Stimulated activated CD8-positive, alpha-beta memory T cell treated with anti-CD3 and anti-CD28 coated beads, Interleukin-4, amount 100 ng/mL, for 4 hours (primary cell): ENCODE data around the gene TTLL11.

Experiments
- DNase-seq, 2 donors: peaks; one replicate each; pipeline ENCODE4 v3.0.0-alpha.2; 2020; ENCODE audit warnings: low read depth in 2 of 2, low spot score in 1 of 2

TTLL11 gene

DNA sequence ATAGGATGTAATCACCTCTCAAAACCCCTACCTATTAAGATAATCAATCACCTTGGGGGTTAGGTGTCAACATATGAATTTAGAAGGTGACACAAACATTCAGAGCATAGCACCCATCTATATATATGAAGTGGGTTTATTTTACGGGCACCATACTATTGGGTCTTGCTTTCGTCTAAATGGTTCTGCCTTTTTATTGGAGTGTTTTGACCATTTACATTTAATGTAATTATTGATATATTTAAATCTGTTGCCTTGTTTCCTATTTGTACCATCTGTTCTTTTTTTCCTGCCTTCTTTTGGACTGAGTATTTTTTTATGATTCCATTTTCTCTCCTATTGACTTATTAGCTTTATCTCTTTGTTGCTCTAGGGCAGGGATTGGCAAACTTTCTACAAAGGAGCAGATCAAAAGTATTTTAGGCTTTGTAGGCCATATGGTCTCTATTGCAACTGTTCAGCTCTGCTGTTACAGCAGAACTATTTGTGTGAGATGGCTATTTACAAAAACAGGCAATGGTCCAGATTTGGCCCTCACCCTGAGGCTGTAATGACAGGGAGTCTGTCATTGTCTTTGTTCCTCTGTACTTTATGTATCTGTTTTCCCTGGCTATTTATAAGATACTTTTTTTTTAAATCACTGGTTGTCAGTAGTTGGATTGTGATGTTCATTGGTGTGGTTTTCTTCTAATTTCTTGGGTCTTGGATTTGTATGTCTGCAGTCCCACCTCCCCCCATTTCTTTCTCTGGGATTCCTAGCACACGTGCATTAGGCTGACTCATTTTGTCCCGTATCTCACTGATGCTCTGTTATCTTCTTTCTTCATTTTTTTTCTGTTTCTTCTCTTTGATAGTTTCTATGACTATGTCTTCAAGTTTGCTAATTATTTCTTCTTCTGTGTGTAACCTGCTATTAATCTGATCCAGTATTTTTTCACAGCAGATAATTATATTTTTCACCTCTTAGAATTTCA lies 314.6 kb downstream of the TTLL11 start:
- no peak for DNase-seq

DNA sequence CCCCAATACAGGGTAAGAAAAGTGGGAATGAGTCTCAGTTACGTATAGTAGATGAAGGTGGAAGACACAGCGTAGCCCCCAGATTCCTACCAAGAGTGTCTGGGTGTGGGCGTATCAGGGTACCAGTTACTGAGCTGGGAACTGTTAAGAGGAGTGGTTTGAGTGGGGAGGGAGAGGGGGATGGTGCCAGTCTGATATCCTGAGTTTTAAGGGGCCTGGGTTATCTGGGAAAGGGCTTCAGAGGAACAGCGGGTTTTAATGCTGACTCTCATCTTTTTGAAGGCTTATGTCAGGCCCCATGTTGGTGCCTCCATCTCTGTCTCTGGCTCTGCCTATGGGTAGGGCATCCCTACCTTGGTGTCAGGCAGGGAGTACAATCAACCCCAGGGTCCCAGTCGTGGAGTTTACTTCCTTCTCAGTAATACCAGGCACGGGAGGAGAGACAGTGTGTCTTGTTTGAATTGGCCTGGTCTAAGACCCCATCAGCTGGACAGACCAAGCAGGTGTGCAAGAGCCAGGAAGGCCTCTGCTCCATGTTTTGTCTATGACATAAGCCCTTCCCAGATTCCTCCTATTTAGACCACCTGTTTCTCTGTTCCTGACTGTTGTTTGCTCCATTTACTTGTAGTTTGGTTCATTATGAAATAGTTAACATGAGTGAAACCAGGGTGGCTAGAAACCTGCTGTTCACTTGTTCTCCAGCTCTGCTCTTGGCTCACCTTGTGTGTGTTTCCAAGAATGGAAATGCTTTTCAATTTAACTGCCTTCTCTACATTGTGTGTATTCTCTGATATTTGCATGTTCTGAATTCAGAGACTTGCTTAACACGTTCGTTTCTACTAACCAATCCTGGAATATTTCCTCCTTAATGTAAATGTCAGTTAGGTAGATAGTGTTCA lies 316.1 kb downstream of the TTLL11 start:
- DNase-seq, result no peak

DNA sequence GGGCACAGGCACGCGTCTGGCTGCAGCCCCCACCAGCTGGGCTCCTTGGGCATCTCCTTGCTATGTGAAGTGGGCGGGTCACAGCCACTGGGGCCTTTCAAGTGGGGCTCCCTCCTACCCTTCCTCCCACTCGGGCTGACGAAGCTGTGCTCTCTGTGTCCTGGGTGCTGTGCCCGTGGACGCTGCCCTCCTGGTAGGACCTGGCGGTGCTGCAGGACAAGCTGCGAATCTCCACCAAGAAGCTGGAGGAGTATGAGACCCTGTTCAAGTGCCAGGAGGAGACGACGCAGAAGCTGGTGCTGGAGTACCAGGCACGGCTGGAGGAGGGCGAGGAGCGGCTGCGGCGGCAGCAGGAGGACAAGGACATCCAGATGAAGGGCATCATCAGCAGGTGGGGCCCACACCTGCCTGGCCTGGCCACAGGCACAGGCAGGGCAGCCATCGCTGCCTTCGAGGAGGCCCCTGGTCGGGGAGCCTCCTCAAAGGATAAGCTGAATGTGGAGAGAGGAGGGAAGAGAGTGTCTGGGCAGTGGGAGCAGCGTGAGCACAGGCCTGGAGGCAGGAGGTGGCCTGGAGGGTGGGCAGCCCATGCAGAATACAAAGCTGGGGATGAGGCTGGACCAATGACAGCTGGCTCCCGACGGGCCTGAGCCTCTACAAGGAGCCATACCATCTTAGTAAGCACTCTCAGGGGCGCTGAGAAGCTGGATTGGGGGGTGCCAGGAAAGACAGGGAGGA lies 316.9 kb downstream of the TTLL11 start:
- DNase-seq, result no peak

DNA sequence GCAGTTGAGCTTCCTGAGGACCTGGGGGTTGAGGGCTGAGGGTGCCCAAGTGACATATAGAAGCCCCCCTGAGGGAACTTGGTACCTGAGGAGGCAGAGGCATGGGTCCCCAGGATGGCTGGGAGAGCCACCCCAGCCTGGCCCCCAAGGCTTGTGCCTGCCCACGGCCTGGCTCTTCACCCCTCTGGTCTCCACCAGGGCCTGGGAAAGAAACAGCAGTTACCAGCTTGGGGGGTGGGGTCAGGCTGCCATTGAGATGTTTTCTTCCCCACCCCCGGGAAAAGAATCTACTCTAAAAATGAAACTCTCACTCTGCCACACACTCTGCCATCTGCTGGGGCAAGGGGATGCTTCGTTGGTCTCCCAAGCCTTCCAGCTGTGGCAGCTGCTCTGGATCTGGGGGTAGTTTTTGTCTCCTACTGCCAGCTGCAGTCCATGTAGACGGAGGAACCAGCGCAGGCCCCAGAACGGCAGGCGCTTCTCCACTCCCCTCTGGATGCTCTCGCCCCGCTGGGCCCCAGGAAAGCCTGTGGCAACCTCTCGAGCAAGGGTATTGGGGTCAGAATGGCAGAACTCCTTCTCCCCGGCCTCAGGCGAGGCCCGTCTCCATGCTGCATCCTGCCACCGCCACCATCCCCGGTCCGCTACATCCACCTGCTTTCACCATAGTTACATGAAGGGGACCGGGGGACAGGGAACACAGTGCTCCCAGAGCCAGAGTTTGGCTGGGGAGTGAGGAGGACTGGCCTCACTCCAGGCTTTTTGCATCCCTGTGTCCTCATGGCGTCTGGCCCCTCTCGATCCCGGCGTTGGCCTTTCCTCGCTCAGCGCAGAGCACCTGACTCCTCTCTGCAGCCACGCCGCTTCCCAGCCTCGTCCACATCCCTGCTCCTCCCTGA lies 318.1 kb downstream of the TTLL11 start:
- no peak for DNase-seq

DNA sequence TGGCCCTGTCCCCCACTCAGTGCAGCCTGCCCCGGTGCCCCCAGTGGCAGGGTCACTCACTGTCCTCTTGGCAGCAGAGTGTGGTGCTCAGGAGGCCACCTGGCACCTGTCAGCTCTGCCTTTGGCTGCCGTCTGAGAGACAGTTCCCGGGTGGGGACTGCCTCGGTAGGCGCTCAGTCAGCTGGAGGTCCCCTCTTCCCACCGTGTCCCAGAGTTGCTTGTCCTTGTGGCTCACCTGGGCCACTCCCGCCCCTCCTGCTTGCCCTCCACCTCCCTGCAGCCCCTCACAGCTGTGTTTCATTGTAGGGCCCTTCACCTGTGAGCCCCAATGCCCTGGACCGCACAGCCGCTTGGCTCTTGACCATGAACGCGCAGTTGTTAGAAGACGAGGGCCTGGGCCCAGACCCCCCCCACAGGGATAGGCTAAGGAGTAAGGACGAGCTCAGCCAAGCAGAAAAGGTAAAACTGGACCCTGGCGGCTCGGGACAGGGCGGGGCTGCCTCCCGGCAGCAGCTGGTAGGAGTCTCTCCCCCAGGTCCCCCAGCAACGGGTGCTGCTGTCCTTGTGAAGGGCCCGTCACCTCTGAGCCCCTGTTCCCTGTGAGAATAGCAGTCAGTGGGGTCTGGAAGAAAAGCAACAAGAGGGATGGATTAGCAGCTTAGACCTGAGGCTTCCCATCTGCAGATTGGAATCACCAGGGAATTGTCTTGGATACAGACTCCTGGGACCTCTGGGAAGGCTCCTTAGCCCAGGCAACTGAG lies 319.0 kb downstream of the TTLL11 start:
- no peak for DNase-seq

DNA sequence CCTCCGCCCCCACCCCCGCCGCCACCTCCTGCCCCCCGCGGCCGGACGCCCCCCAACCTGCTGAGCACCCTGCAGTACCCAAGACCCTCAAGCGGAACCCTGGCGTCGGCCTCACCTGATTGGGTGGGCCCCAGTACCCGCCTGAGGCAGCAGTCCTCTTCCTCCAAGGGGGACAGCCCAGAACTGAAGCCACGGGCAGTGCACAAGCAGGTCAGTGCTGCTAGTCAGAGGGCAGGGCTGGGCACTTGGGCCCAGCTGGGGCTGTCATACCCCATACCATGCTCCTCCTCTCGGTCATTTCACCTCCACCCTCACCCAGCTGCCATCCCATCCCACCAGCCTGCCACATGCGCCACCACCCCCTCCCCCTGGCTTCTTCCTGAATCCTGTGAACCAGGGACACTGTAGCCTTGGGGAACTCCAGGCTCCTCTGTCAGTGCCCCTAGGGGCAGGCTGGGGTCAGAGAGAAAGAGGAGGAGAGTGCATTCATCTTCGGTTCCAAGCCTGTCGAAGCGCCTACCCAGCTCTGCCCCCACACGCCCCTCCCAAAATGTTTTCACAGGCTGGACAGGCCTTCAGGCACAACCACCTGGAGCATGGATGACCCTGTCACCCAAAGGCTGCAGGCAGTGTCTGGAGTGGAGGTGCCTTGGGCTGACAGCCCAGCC lies 319.7 kb downstream of the TTLL11 start:
- no peak for DNase-seq

DNA sequence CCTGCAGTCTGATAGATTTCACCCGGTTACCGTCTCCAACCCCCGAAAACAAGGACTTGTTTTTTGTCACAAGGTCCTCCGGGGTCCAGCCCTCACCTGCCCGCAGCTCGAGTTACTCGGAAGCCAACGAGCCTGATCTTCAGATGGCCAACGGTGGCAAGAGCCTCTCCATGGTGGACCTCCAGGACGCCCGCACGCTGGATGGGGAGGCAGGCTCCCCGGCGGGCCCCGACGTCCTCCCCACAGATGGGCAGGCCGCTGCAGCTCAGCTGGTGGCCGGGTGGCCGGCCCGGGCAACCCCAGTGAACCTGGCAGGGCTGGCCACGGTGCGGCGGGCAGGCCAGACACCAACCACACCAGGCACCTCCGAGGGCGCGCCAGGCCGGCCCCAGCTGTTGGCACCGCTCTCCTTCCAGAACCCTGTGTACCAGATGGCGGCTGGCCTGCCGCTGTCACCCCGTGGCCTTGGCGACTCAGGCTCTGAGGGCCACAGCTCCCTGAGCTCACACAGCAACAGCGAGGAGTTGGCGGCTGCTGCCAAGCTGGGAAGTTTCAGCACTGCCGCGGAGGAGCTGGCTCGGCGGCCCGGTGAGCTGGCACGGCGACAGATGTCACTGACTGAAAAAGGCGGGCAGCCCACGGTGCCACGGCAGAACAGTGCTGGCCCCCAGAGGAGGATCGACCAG lies 320.4 kb downstream of the TTLL11 start:
- DNase-seq, result no peak
